A549 (cell line): Measurements from ENCODE around the gene DDI1.

ENCODE experiments used
- CTCF ChIP-seq: fragments of >200 bp; sonication (Bioruptor Twin); formaldehyde crosslinking; IDR thresholded peaks from 3 replicates; pipeline ENCODE4 v1.5.1; 2016
- ELK1 ChIP-seq: fragments of 150-350 bp; IDR thresholded peaks from 2 replicates; pipeline ENCODE4 v1.6.1; 2014; ENCODE audit warnings: low read depth, mild to moderate bottlenecking, low read length
- FOSL2 ChIP-seq, 2 experiments: fragments of 450-650 bp in 1 of 2; fragments of >200 bp in 1 of 2; sonication (Bioruptor Twin) in 1 of 2; formaldehyde crosslinking; IDR thresholded peaks; 2 replicates each; pipeline versions ENCODE4 v1.5.0 to v1.6.1; 2016 to 2020; ENCODE audit warnings: mild to moderate bottlenecking in 1 of 2, moderate library complexity in 1 of 2
- HDAC2 ChIP-seq: fragments of 200-600 bp; sonication (generic); IDR thresholded peaks from 2 replicates; pipeline ENCODE4 v1.6.1; 2016
- HMGXB4 ChIP-seq: fragments of 250-450 bp; sonication (Bioruptor Pico); IDR thresholded peaks from 2 replicates; pipeline ENCODE4 v1.5.0; 2021; ENCODE audit warnings: mild to moderate bottlenecking, moderate library complexity, borderline replicate concordance
- KDM1A ChIP-seq: fragments of 200-600 bp; sonication (generic); IDR thresholded peaks from 2 replicates; pipeline ENCODE4 v1.6.1; 2016; ENCODE audit warnings: low read depth, mild to moderate bottlenecking
- MAX ChIP-seq: IDR thresholded peaks from 2 replicates; pipeline ENCODE4 v1.6.1; 2012
- MAZ ChIP-seq: fragments of 150-350 bp; IDR thresholded peaks from 2 replicates; pipeline ENCODE4 v1.6.1; 2014; ENCODE audit warnings: antibody characterized with exemption, low read depth, low read length, borderline replicate concordance
- POLR2A ChIP-seq: IDR thresholded peaks from 2 replicates; pipeline ENCODE4 v1.6.1; 2012; ENCODE audit warnings: mild to moderate bottlenecking, low read length
- REST ChIP-seq: fragments of 200-600 bp; sonication (generic); IDR thresholded peaks from 2 replicates; pipeline ENCODE4 v1.6.1; 2016; ENCODE audit warnings: antibody characterized with exemption, mild to moderate bottlenecking, moderate library complexity
- RFX5 ChIP-seq: fragments of 450-650 bp; IDR thresholded peaks from 2 replicates; pipeline ENCODE4 v1.7.1; 2014; ENCODE audit warnings: antibody characterized with exemption, mild to moderate bottlenecking, moderate library complexity

- no peak for TF ChIP-seq POLR2A
- no peak for TF ChIP-seq CTCF
- no peak for TF ChIP-seq MAX
- no peak for TF ChIP-seq MAZ
- TF ChIP-seq REST: no peak
- TF ChIP-seq HDAC2: no peak
- TF ChIP-seq ELK1: no peak
- no peak for TF ChIP-seq FOSL2 (IDR thresholded peaks at IDR 0.05)
- TF ChIP-seq FOSL2 (CRISPR knock-in tag; IDR thresholded peaks at IDR 0.05): no peak
- TF ChIP-seq RFX5: no peak
- TF ChIP-seq HMGXB4: no peak
- no peak for TF ChIP-seq KDM1A
Observed at GRCh38 chr11:104076455-104076854, 40.0 kb downstream of the DDI1 start.
